Measurements from ENCODE around the gene SCN5A.
"Not testable (repeated sequence)": the region's sequence is repeated elsewhere in the genome, so short reads cannot be mapped to it uniquely, and the experiment has no call there.

SCN5A gene

GRCh38 chr3:38577371-38578080 is 72.0 kb downstream of the SCN5A start:
- no peak for DNase-seq

GRCh38 chr3:38576526-38577370 is 72.7 kb downstream of the SCN5A start:
- DNase-seq = no peak

GRCh38 chr3:38576131-38576525 is 73.4 kb downstream of the SCN5A start:
- no peak for DNase-seq

GRCh38 chr3:38575279-38575843 is 74.1 kb downstream of the SCN5A start:
- no peak for DNase-seq

- no peak for DNase-seq
Measured at GRCh38 chr3:38574411-38575278, 74.8 kb downstream of the SCN5A start.

- DNase-seq = no peak
Measured at GRCh38 chr3:38573556-38573955, 75.9 kb downstream of the SCN5A start.

- DNase-seq = no peak
Measured at GRCh38 chr3:38573111-38573510, 76.4 kb downstream of the SCN5A start.

GRCh38 chr3:38567498-38567897 is 82.0 kb downstream of the SCN5A start:
- DNase-seq = no peak

GRCh38 chr3:38566794-38567193 is 82.7 kb downstream of the SCN5A start:
- not testable (repeated sequence) for DNase-seq

GRCh38 chr3:38566215-38566528 is 83.3 kb downstream of the SCN5A start:
- DNase-seq = no peak

- DNase-seq = no peak
Measured at GRCh38 chr3:38565339-38566214, 83.9 kb downstream of the SCN5A start.

GRCh38 chr3:38564631-38565338 is 84.7 kb downstream of the SCN5A start:
- DNase-seq = no peak

- DNase-seq = no peak
Measured at GRCh38 chr3:38563886-38564270, 85.6 kb downstream of the SCN5A start.

- DNase-seq = no peak
Measured at GRCh38 chr3:38563070-38563885, 86.2 kb downstream of the SCN5A start.

GRCh38 chr3:38562467-38562925 is 87.0 kb downstream of the SCN5A start:
- DNase-seq = no peak

GRCh38 chr3:38561746-38562466 is 87.6 kb downstream of the SCN5A start:
- no peak for DNase-seq

GRCh38 chr3:38560996-38561717 is 88.3 kb downstream of the SCN5A start:
- no peak for DNase-seq

- DNase-seq = no peak
Measured at GRCh38 chr3:38560284-38560683, 89.2 kb downstream of the SCN5A start.

- DNase-seq = no peak
Measured at GRCh38 chr3:38558864-38559263, 90.6 kb downstream of the SCN5A start.

Data from stimulated activated CD4-positive, alpha-beta T cell treated with anti-CD3 and anti-CD28 coated beads, Interleukin-4, amount 100 ng/mL, for 4 hours (primary cell).